Measurements from ENCODE around the gene VIT.
"Not testable (repeated sequence)": the region's sequence is repeated elsewhere in the genome, so short reads cannot be mapped to it uniquely, and the experiment has no call there.

The VIT gene

GRCh38 chr2:36678856-36679255 lies 17.7 kb upstream of the VIT start:
- no peak for DNase-seq (ENCODE audit: low read depth)

- DNase-seq (ENCODE audit: low read depth): no peak
Measured at GRCh38 chr2:36680012-36680411, 16.5 kb upstream of the VIT start.

- no peak for DNase-seq (ENCODE audit: low read depth)
Measured at GRCh38 chr2:36682562-36682961, 13.9 kb upstream of the VIT start.

DNA sequence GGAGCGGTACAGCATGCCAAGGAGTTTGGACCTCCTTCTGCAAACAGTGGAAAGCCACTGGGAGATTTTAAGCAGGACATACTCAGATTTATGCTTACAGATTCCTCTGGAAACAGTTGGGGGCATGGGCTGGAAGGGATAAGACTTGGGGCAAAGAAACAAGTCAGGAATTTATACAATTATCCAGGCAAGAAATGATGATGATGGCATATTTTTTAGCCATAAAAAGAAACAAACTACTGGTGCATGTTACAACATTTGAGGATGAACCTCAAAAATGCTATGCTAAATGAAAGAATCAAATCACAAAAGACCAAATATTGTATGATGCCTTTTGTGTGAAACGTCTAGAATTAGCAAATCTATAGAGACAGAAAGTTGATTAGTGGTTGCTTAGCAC lies 13.5 kb upstream of the VIT start:
- no peak for DNase-seq (ENCODE audit: low read depth)

DNA sequence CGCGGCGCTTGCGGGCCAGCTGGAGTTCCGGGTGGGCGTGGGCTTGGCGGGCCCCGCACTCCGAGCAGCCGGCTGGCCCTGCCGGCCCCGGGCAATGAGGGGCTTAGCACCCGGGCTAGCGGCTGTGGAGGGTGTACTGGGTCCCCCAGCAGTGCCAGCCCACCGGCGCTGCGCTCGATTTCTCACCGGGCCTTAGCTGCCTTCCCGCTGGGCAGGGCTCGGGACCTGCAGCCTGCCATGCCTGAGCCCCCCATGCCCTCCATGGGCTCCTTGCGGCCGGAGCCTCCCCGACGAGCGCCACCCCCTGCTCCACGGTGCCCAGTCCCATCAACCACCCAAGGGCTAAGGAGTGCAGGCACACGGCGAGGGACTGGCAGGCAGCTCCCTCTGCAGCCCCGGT lies 8.2 kb upstream of the VIT start:
- not testable (repeated sequence) for DNase-seq (ENCODE audit: low read depth)

DNA sequence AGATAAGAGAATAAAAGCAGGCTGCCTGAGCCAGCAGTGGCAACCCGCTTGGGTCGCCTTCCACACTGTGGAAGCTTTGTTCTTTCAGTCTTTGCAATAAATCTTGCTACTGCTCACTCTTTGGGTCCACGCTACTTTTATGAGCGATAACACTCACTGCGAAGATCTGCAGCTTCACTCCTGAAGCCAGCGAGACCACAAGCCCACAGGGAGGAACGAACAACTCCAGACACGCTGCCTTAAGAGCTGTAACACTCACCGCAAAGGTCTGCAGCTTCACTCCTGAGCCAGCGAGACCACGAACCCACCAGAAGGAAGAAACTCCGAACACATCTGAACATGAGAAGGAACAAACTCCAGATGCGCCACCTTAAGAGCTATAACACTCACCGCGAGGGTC lies 7.5 kb upstream of the VIT start:
- DNase-seq (ENCODE audit: low read depth): not testable (repeated sequence)

DNA sequence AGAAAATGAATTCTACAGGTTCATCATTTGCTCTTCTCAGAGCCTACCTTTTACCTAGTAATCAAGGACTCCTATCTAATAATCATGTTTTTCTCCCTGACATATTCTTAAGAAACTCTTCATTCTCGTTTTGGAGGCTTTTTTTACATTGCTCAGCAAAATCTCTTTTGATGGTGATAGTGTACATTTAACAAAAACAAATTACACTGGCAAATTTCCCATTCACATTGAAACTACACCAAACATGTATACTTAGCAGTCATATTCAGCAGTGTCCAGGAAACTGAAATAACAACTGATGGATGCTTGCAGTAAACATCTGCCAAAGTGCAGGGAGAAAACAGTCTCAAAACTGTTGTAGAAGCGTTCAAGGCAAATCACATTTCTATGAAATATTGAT lies 4.4 kb upstream of the VIT start:
- no peak for DNase-seq (ENCODE audit: low read depth)

DNA sequence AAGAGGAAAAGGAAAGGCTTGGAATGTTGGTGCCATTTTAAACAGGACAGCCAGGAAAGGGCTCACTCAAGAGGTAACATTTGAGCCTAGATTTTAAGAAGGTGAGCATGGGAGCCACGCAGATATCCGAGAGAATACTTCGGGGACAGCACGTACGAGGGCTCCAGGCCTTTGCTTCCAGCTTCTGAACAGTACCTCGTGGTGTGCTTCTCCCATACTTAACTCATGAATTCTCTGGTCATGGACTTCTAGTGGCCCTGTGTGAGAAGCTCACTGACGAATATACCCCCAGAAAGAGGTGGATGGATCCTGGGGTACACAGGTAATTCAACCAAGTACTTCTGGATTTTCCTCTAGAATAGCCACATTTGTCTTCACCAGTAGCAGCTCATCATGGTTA lies 2.7 kb upstream of the VIT start:
- no peak for DNase-seq (ENCODE audit: low read depth)

DNA sequence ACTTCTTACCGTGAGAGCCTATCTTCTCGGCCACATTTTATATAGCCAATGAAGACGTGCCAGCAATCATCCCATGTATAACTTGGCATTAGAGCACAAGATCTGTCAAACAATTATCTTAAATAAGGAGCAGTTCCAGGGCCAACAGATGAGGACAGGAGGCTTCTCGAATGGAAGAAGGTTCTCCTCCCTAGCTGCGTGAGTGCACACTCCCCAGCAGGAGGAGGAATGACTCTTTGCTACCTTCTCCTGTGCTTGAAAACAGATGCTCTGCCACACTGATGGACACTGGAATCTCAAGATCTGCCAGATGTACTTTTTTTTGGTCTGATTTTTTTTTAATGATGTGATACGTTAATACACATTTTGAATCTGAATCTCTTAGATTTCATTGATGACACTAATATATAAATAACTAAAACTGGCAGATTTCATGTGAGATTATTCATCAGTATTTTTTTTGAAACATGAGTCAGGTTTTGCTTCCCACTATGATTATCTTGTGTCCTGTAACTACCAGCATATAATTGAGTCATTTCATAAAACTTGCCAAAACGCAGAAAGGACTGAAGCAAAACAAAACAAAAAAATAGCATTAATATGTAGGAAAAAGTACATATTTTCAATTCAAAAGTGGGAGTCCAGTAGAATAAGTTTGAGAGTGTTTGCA lies 626 bp upstream of the VIT start:
- DNase-seq (ENCODE audit: low read depth): no peak

DNA sequence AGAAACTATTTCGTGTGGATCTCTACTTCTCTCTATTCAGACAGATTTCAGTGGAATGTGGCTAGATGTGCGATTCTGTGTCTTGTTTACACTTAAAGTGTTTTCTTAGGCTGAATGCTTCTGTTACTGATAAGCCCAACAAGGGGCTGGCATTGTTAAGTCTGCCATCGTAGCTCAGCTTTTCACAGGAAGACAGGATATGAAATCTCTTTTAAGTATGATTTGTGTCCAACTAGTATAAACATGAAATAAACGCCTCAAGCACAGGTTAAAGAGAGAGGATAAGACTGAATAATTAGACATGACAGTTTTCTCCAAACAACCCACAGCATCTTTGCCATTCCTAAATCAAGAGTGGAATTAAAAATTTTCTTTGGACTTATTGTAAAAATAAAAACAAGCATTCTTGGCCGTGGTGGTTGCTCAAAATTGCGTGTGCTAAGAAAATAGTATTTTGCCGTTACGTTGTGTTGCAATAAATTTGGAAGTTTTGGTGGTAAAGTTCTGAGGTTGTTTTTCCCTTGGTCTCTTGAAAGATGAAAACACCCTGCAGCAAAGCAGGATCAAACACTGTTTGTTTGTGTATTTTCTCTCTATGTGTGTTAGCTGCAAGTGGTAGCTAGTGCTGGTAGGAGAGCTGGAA lies 1.0 kb downstream of the VIT start:
- no peak for DNase-seq (ENCODE audit: low read depth)

GRCh38 chr2:36698993-36699392 lies 2.5 kb downstream of the VIT start:
- DNase-seq (ENCODE audit: low read depth): no peak

DNA sequence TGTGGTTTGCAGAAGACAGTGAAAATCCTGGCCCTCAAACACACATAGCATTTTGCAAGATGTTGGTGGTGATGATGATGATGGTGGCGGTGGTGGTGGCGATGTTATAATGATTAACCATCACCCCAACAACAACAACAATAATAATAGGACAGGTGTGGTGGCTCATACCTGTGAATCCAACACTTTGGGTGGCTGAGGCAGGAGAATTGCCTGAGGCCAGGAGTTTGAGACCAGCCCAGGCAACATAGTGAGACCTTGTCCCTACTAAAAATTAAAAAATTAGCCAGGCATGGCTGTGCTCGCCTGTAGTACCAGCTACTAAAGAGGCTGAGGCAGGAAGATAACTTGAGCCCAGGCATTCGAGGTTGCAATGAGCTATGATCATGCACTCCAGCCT lies 3.8 kb downstream of the VIT start:
- no peak for DNase-seq (ENCODE audit: low read depth)

- DNase-seq (ENCODE audit: low read depth): no peak
Measured at GRCh38 chr2:36701391-36701795, 4.9 kb downstream of the VIT start.

GRCh38 chr2:36701918-36702317 lies 5.4 kb downstream of the VIT start:
- no peak for DNase-seq (ENCODE audit: low read depth)

- no peak for DNase-seq (ENCODE audit: low read depth)
Measured at GRCh38 chr2:36702781-36703180, 6.3 kb downstream of the VIT start.

GRCh38 chr2:36704475-36705150 lies 8.1 kb downstream of the VIT start:
- no peak for DNase-seq (ENCODE audit: low read depth)

DNA sequence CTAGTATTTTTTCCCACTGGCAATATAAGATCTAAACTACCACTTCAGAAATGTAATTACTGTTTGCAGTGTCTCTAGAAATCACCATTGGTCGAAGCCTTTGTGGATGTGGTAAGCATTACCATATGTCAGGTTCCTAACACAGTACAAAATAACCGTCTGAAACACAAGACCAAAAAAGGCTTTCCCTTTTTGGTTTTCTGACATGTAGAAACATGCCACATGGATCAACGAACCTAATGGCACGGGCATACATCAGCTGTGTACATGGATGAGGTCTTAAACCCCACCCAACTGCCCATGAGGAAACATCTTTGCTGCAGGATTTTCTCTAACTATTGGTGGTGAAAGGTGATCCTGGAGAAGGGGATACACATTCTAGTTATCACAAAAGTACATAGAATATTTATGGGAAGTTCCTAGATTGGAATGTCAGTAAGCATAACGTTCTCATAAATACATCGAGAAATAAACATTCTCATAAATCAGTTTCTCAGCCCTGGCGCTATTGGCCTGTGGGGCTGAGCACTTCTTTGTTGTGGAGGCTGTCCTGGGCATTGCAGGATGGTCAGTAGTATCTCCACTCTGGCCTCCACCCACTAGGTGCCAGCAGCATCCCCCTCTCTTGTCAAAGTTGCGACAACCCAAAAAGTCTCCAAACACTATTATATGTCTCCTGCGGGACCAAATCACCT lies 9.0 kb downstream of the VIT start:
- no peak for DNase-seq (ENCODE audit: low read depth)

- DNase-seq (ENCODE audit: low read depth): no peak
Measured at GRCh38 chr2:36706021-36706876, 9.7 kb downstream of the VIT start.

DNA sequence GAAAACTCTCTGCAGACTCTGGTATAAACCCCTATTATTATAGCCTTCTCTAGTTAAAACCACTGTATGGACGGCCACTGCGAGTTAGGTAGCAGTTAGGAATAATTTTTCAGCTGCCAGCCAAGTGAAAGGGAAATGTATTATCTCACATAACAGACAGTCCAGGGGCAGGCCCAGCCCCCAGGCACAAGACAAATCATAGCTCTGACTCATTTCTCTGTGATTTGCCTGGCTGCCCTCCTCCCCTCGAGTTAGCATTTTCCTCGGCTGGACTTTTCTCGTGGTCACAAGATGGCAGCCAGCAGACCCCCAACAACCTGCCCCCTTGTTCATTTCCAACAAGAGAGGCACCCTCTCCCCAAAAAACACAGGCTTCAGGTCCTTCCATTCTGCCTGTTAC lies 10.5 kb downstream of the VIT start:
- DNase-seq (ENCODE audit: low read depth): no peak

DNA sequence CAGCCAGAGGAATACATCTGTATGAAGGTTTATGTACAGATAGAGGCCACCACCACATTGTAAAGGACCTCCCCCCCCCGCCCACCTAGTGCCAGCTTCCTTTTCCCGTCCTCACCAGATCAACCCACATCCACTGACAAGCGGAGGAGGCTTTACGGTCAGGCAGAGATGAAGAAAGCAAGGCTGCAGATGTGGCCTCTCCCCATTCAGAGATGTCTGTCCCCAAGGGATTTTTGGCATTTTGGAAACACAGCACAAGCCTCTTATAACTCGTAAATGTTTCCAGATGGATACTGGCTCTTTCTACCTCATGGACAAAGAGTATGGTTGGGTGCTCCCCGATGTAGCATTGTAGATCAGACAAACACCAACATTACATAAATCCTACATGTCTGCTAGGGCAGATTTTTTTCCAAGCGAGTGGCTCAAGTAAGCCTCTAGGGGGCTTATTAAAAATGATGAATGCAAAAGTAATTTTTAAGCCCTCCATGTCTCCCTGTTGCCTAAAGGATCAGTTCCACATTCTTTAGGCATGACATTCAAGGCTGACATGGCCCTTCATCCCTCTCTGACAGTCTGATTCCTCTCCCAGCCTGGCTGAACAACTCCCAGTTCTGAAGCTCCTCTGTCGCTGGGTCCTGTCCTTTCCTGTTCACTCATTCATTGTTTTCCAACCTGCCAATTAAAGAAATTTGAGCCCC lies 11.7 kb downstream of the VIT start:
- no peak for DNase-seq (ENCODE audit: low read depth)

GRCh38 chr2:36710858-36711515 lies 14.5 kb downstream of the VIT start:
- no peak for DNase-seq (ENCODE audit: low read depth)
